GM12801 (cell line): ENCODE data around the gene FKBP6.

Experiments
- CTCF ChIP-seq: IDR thresholded peaks from one replicate; pipeline ENCODE4 v1.5.1; 2011; ENCODE audit warnings: control low read depth; ENCODE audit not compliant: insufficient read length; ENCODE audit errors: extremely low read depth

FKBP6 gene

GRCh38 chr7:73313521-73313906, 14.4 kb upstream of the FKBP6 start:
- TF ChIP-seq CTCF: no peak

DNA sequence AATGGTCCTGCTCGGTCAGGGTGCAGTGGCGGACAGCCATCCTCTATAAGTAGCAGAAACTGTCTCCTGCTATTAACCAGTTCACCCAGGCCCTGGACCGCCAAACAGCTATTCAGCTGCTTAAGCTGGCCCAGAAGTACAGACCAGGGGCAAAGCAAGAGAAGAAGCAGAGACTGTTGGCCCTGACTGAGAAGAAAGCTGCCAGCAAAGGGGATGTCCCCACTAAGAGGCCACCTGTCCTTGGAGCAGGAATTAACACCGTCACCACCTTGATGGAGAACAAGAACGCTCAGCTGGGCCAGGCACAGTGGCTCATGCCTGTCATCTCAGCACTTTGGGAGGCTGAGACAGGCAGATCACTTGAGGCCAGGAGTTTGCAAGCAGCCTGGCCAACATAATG, 13.7 kb upstream of the FKBP6 start:
- TF ChIP-seq CTCF: no peak

DNA sequence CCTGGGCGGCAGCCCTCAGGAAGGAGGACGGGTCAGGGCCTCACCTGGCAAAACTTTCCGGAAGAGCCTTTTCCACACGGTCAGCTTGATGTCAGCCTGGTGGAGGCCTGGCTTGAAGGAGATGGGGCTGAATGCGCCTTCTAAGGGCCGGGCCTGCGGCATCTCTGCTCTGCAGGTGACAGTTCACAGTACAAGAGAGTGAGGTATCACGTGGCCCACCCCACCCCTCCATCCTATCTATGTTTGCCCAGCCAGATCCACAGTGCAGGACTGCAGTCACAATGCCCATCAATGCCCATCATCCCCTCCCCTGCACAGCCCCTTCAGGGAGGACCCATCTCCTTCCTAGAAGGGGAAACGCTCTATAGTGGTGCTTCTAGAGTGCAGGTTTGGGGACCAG, 11.4 kb upstream of the FKBP6 start:
- no peak for TF ChIP-seq CTCF

DNA sequence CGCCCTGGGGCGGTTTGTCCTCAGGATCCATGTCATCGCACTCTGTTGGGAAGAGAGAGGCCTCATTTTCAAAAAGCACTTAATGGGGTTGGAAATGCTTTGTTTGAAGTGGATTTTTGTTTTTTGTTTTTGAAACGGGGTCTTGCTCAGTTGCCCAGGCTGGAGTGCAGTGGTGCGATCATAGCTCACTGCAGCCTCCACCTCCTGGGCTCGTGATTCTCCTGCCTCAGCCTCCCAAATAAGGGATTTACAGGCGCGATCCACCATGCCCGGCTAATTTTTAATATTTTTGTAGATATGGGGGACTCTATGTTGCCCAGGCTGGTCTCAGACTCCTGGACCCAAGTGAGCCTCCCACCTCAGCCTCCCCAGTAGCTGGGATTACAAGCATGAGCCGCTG, 735 bp downstream of the FKBP6 start:
- no peak for TF ChIP-seq CTCF

DNA sequence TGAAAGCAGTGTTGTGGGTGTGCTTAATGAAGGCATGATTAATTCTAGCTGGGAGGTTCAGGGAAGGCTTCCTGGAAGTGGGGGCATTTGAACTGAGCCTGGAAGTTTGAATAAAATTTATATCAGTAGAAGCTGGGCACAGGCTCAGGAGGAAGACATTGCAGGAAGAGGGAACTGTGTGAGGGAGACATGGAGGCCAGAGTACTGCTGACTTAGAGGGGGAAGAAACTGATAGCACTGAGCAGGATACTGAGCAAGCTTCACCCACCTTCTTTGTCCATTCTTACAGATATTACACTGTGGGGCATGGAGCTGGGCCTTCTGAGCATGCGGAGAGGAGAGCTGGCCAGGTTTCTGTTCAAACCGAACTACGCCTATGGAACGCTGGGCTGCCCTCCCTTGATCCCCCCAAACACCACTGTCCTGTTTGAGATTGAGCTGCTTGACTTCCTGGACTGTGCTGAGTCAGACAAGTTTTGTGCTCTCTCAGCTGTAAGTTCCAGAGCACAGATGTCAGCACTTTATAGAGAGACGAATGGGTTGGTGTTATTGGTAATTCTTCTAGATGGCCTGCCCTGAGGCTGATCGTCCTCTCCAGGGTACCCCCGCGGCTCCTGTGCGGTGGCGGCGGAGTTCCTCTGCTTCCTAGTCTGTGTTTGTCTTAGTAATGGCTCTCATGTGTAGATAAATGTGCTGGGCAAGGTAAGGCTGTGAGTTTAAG, 2.1 kb downstream of the FKBP6 start:
- TF ChIP-seq CTCF: no peak

DNA sequence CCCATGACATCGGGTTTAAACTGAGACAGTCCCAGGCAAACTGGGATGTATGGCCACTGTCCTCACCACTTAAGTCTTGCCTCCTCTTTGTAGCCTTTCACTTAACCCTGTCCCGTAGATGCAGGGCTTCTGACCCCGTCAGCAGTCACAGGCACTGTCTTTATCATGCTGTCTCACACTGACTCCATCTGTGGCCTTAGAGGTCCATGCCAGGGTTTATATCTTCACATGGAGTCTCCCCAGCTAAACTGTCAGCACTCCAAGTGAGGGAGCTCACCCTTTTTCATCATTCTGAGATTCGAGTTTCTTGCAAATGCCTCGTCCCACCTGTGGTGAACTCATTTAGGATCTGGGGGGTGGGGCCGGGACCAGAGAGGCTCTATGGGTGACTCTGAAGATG, 2.8 kb downstream of the FKBP6 start:
- no peak for TF ChIP-seq CTCF

DNA sequence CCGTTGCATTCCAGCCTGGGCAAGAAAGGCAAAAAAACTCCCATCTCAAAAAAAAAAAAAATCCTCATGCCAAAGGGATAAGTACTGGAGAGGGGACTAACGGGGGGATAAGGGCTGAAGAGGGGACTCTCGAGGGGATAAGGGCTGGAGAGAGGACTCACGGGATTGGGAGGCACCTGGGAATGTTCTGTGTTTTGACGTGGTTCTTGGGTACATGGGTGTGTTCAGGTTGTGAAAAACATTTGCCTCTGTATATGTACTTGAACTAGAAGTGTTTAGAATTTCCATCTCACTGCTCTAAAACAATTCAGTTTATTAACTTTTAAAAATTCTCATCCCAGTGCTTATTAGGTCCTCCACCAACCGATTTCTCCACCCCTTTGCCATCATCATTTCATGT, 4.5 kb downstream of the FKBP6 start:
- no peak for TF ChIP-seq CTCF
